NT2/D1 (cell line): ENCODE data around the gene ADARB2.

ENCODE experiments used
- YY1 ChIP-seq: IDR thresholded peaks from 2 replicates; pipeline ENCODE4 v1.6.1; 2011; ENCODE audit not compliant: insufficient read length, insufficient read depth
- ZNF274 ChIP-seq: IDR thresholded peaks from 2 replicates; pipeline ENCODE4 v1.6.1; 2011; ENCODE audit warnings: mild to moderate bottlenecking, low read depth, low read length

DNA sequence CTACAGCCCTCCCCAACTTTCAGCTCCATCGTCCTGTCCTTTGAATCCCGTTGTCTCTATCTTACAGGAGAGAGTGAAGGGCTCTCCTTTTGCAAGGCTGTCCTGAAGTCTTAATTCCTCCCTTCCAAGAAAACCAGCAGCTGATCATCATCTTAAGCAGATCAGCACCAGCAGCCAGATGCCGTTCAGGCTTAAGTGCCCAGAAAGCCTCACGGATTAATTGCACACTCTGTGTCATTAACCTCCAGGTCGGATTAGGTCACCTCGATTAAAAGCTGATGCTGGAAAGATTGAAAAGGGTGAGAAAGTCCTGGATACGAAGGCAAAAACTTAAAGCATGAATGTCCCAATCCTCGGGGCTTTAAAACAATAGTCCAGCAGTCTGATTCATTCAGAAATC, 24.8 kb upstream of the ADARB2 start:
- TF ChIP-seq ZNF274 (no peak), YY1 (no peak)
